HG02588 (cell line): ENCODE results near the gene CFAP54.

Source experiments
- ATAC-seq: cut with Tn5 transposase; IDR thresholded peaks from one replicate; pipeline ENCODE4 v1.9.1; 2021; ENCODE audit warnings: mild to moderate bottlenecking, moderate library complexity; ENCODE audit not compliant: unreplicated experiment

CFAP54 gene

GRCh38 chr12:96729886-96730285, 240.5 kb downstream of the CFAP54 start:
- ATAC-seq, result no peak

- no peak for ATAC-seq
Observed at GRCh38 chr12:96743606-96744005, 254.2 kb downstream of the CFAP54 start.

- no peak for ATAC-seq
Observed at GRCh38 chr12:96749999-96750398, 260.6 kb downstream of the CFAP54 start.

- no peak for ATAC-seq
Observed at GRCh38 chr12:96751626-96752025, 262.2 kb downstream of the CFAP54 start.

GRCh38 chr12:96752211-96752610, 262.8 kb downstream of the CFAP54 start:
- ATAC-seq, result no peak

GRCh38 chr12:96766232-96766631, 276.9 kb downstream of the CFAP54 start:
- no peak for ATAC-seq

GRCh38 chr12:96769400-96769799, 280.0 kb downstream of the CFAP54 start:
- ATAC-seq, result no peak

- no peak for ATAC-seq
Observed at GRCh38 chr12:96770219-96771102, 281.1 kb downstream of the CFAP54 start.

- no peak for ATAC-seq
Observed at GRCh38 chr12:96773031-96773430, 283.7 kb downstream of the CFAP54 start.

- ATAC-seq, result no peak
Observed at GRCh38 chr12:96774496-96775256, 285.3 kb downstream of the CFAP54 start.

GRCh38 chr12:96776908-96777307, 287.5 kb downstream of the CFAP54 start:
- ATAC-seq, result no peak

GRCh38 chr12:96780330-96780729, 291.0 kb downstream of the CFAP54 start:
- no peak for ATAC-seq

GRCh38 chr12:96786791-96787190, 297.4 kb downstream of the CFAP54 start:
- no peak for ATAC-seq

- no peak for ATAC-seq
Observed at GRCh38 chr12:96803969-96804368, 314.6 kb downstream of the CFAP54 start.

- ATAC-seq, result no peak
Observed at GRCh38 chr12:96806272-96806671, 316.9 kb downstream of the CFAP54 start.

- no peak for ATAC-seq
Observed at GRCh38 chr12:96807741-96808140, 318.4 kb downstream of the CFAP54 start.

- ATAC-seq, result no peak
Observed at GRCh38 chr12:96808587-96808986, 319.2 kb downstream of the CFAP54 start.

- ATAC-seq, result no peak
Observed at GRCh38 chr12:96809522-96809921, 320.1 kb downstream of the CFAP54 start.

- ATAC-seq, result no peak
Observed at GRCh38 chr12:96810057-96810456, 320.7 kb downstream of the CFAP54 start.

- no peak for ATAC-seq
Observed at GRCh38 chr12:96810477-96810876, 321.1 kb downstream of the CFAP54 start.

- no peak for ATAC-seq
Observed at GRCh38 chr12:96811083-96811482, 321.7 kb downstream of the CFAP54 start.

GRCh38 chr12:96812153-96812552, 322.8 kb downstream of the CFAP54 start:
- no peak for ATAC-seq
